ENCODE data around the gene COX6A2.
A peak's percentile ranks its signal among the peaks of the same experiment; 100 is the strongest.

COX6A2 gene

GRCh38 chr16:31474173-31474714 is 46.1 kb upstream of the COX6A2 start:
- CTCF ChIA-PET = interaction anchor here (1.6 to 2.3 kb wide), 4 partner anchors 13 to 27 kb away, joined by 7 to 13 read pairs (median 10); partner anchors contain the start of gene ARMC5
- POLR2A ChIA-PET = interaction anchor here (0.5 to 1.4 kb wide), 4 partner anchors 11 to 239 kb away, joined by 3 to 8 read pairs (median 4); a partner anchor contains a TSS
- peak; percentile 26 for DNase-seq (ENCODE audit: low read depth, low spot score)
- TF ChIP-seq CTCF (IDR thresholded peaks at IDR 0.05; ENCODE audit: insufficient read depth, low read length, missing control alignments) = no peak
- H3K4me3 ChIP-seq (ENCODE audit: low read depth, low read length) = no peak overlapping the region

- ChIA-PET POLR2A (interaction anchor here (1.0 to 1.4 kb wide), 2 partner anchors 15 to 239 kb away, joined by 3 to 4 read pairs; a partner anchor contains a TSS), CTCF (interaction anchor here (0.6 to 5.7 kb wide), 6 partner anchors 12 to 28 kb away, joined by 3 to 86 read pairs (median 10); partner anchors contain the start of gene ARMC5)
- H3K4me3 ChIP-seq (ENCODE audit: low read depth, low read length) = peak overlapping the region; percentile 89
- no peak for DNase-seq (ENCODE audit: low read depth, low spot score)
- TF ChIP-seq CTCF (IDR thresholded peaks at IDR 0.05; ENCODE audit: insufficient read depth, low read length, missing control alignments) = no peak
Measured at GRCh38 chr16:31473264-31473984, 45.3 kb upstream of the COX6A2 start.

GRCh38 chr16:31472709-31473203 is 44.6 kb upstream of the COX6A2 start:
- POLR2A ChIA-PET = interaction anchor here (1.0 kb wide), 1 partner anchor 14 kb away, joined by 3 read pairs; no protein-coding TSS in a partner anchor
- TF ChIP-seq CTCF (IDR thresholded peaks at IDR 0.05; ENCODE audit: insufficient read depth, low read length, missing control alignments) = peak; percentile 65
- CTCF ChIA-PET = interaction anchor here (0.6 to 5.7 kb wide), 4 partner anchors 9 to 29 kb away, joined by 3 to 86 read pairs (median 5); partner anchors contain the start of gene ARMC5
- DNase-seq (ENCODE audit: low read depth, low spot score) = peak; percentile 46
- peak overlapping the region; percentile 89 for H3K4me3 ChIP-seq (ENCODE audit: low read depth, low read length)

- peak within 1 kb of the TSS; percentile 89 for H3K4me3 ChIP-seq (ENCODE audit: low read depth, low read length)
- peak; percentile 34 for DNase-seq (ENCODE audit: low read depth, low spot score)
- POLR2A ChIA-PET = interaction anchor here (0.6 to 1.9 kb wide), 8 partner anchors 11 to 330 kb away, joined by 3 to 12 read pairs (median 4); partner anchors contain the start of gene RUSF1
- no peak for TF ChIP-seq CTCF (IDR thresholded peaks at IDR 0.05; ENCODE audit: insufficient read depth, low read length, missing control alignments)
- CTCF ChIA-PET = interaction anchor here (0.9 to 5.7 kb wide), 4 partner anchors 8 to 396 kb away, joined by 3 to 86 read pairs (median 3); partner anchors contain the start of gene ARMC5
Measured at GRCh38 chr16:31471875-31472708, 43.9 kb upstream of the COX6A2 start, which contains the start of gene TGFB1I1. TGFB1I1 (plus strand) TSS chr16:31472152; CDS start chr16:31472189, 37 bp downstream.

GRCh38 chr16:31471241-31471874 is 43.2 kb upstream of the COX6A2 start:
- CTCF ChIA-PET = interaction anchor here (0.9 to 5.7 kb wide), 4 partner anchors 8 to 397 kb away, joined by 3 to 86 read pairs (median 3); partner anchors contain the start of gene ARMC5
- no peak for TF ChIP-seq CTCF (IDR thresholded peaks at IDR 0.05; ENCODE audit: insufficient read depth, low read length, missing control alignments)
- peak overlapping the region; percentile 89 for H3K4me3 ChIP-seq (ENCODE audit: low read depth, low read length)
- POLR2A ChIA-PET = interaction anchor here (0.8 to 1.9 kb wide), 3 partner anchors 11 to 32 kb away, joined by 3 to 12 read pairs (median 6); no protein-coding TSS in a partner anchor
- no peak for DNase-seq (ENCODE audit: low read depth, low spot score)

Data from AG04449 (cell line).